HG03558 (cell line): ENCODE measurements around the gene ZDHHC24.
"Not testable (repeated sequence)": the region's sequence is repeated elsewhere in the genome, so short reads cannot be mapped to it uniquely, and the experiment has no call there.

Experiments used
- ATAC-seq: cut with Tn5 transposase; IDR thresholded peaks from one replicate; pipeline ENCODE4 v1.9.1; 2021; ENCODE audit warnings: moderate number of reproducible peaks; ENCODE audit not compliant: unreplicated experiment; ENCODE audit errors: extremely low read depth

The ZDHHC24 gene

GRCh38 chr11:66546966-66547661 is 1.3 kb upstream of the ZDHHC24 start:
- no peak for ATAC-seq

GRCh38 chr11:66546368-66546965 is 619 bp upstream of the ZDHHC24 start, which contains the start of gene ACTN3:
Gene ACTN3, plus strand, starts transcription at chr11:66546903. Its CDS starts 35 bp downstream, at chr11:66546938.
- no peak for ATAC-seq

GRCh38 chr11:66544952-66545351 is 896 bp downstream of the ZDHHC24 start:
- ATAC-seq = not testable (repeated sequence)

GRCh38 chr11:66543263-66544107 is 2.4 kb downstream of the ZDHHC24 start:
- no peak for ATAC-seq

GRCh38 chr11:66542362-66542761 is 3.5 kb downstream of the ZDHHC24 start:
- no peak for ATAC-seq

GRCh38 chr11:66541892-66542291 is 4.0 kb downstream of the ZDHHC24 start:
- ATAC-seq = no peak

- not testable (repeated sequence) for ATAC-seq
These were observed 5.2 kb downstream of the ZDHHC24 start for GRCh38 chr11:66540598-66540997.

GRCh38 chr11:66539870-66540213 is 6.0 kb downstream of the ZDHHC24 start:
- no peak for ATAC-seq

- no peak for ATAC-seq
These were observed 6.5 kb downstream of the ZDHHC24 start for GRCh38 chr11:66539170-66539869.

GRCh38 chr11:66532784-66533183 is 13.1 kb downstream of the ZDHHC24 start:
- no peak for ATAC-seq

GRCh38 chr11:66531841-66532240 is 14.0 kb downstream of the ZDHHC24 start:
- no peak for ATAC-seq

GRCh38 chr11:66530927-66531709 is 14.7 kb downstream of the ZDHHC24 start:
- no peak for ATAC-seq

GRCh38 chr11:66529655-66530054 is 16.2 kb downstream of the ZDHHC24 start:
- no peak for ATAC-seq

- no peak for ATAC-seq
These were observed 16.8 kb downstream of the ZDHHC24 start for GRCh38 chr11:66529069-66529468.

- no peak for ATAC-seq
These were observed 21.4 kb downstream of the ZDHHC24 start for GRCh38 chr11:66524304-66525040.

- ATAC-seq = no peak
These were observed 22.2 kb downstream of the ZDHHC24 start for GRCh38 chr11:66523611-66524010.

- no peak for ATAC-seq
These were observed 34.9 kb downstream of the ZDHHC24 start for GRCh38 chr11:66510990-66511339.

- no peak for ATAC-seq
These were observed 35.4 kb downstream of the ZDHHC24 start, which contains the start of gene BBS1 for GRCh38 chr11:66510271-66510989. Gene BBS1, plus strand, starts transcription at chr11:66510635. Its CDS starts 25 bp downstream, at chr11:66510660.
